Uterus (tissue), 2 donors: ENCODE results near the gene JPH4.
A peak's percentile ranks its signal among the peaks of the same experiment; 100 is the strongest.

Experiments used
- CTCF ChIP-seq, 4 experiments: fragments of 200-600 bp in 2 of 4; fragments of 450-650 bp in 2 of 4; sonication (generic) in 2 of 4; IDR thresholded peaks; one replicate each; pipeline ENCODE4 v1.5.1; 2016 to 2019; ENCODE audit warnings: antibody characterized with exemption in 4 of 4, mild to moderate bottlenecking in 2 of 4, moderate library complexity in 1 of 4
- POLR2A ChIP-seq, 2 donors: fragments of 450-650 bp; IDR thresholded peaks; one replicate each; pipeline ENCODE4 v1.6.1; 2016; ENCODE audit warnings: antibody characterized with exemption in 2 of 2, mild to moderate bottlenecking in 1 of 2, moderate library complexity in 1 of 2

DNA sequence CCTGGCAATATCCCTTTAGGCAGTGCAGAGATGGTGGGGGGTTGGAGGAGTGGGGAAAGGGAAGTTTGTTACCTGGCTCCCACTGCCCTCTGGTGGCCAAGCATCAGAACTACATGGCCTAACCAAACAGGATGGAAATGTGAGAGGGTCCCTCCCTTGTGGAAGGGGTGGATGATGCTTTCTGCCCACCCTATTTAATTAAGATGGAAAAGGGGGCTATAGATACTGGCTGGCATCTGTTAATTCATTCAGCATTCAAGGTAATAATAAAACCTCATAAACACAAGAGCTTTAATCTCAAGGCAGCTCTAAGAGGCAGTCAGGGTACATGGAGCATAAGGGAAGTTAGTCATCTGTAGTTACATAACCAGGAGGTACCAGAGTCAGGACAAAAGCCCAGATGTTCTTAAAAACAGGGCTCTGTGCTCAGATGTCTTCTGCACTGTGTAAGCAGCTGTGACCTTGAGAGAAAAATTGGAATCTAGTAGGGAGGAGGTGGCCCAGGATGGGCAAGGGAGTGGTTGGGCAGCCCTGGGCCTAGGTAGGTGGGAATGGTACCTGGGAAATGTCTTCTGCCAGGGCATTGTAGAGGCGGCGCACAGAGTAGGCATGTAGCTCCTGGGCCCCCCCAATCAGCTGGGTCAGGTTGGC is 15.6 kb downstream of the JPH4 start:
- no peak for TF ChIP-seq POLR2A (IDR thresholded peaks at IDR 0.05)
- peak; percentile 75 to 87 (median 79) for TF ChIP-seq CTCF (IDR thresholded peaks at IDR 0.05)
